SKM-1 (cell line): ENCODE measurements around the gene KLHDC7B.
A peak's percentile ranks its signal among the peaks of the same experiment; 100 is the strongest.
"Not testable (repeated sequence)": the region's sequence is repeated elsewhere in the genome, so short reads cannot be mapped to it uniquely, and the experiment has no call there.

Experiments
- DNase-seq: peaks from one replicate; lab custom pipeline; 2025; ENCODE audit not compliant: unreplicated experiment; lab: John Stamatoyannopoulos, UW

Gene KLHDC7B

GRCh38 chr22:50517495-50518260, 28.0 kb upstream of the KLHDC7B start:
- no peak for DNase-seq

- DNase-seq, result no peak
Measured at GRCh38 chr22:50518606-50519005, 27.1 kb upstream of the KLHDC7B start.

GRCh38 chr22:50519151-50519550, 26.5 kb upstream of the KLHDC7B start:
- no peak for DNase-seq

GRCh38 chr22:50520184-50520583, 25.5 kb upstream of the KLHDC7B start:
- DNase-seq, result not testable (repeated sequence)

GRCh38 chr22:50520826-50521453, 24.8 kb upstream of the KLHDC7B start:
- DNase-seq, result no peak

- no peak for DNase-seq
Measured at GRCh38 chr22:50521710-50522109, 24.0 kb upstream of the KLHDC7B start.

GRCh38 chr22:50522208-50522805, 23.4 kb upstream of the KLHDC7B start:
- no peak for DNase-seq

- DNase-seq, result no peak
Measured at GRCh38 chr22:50522806-50523438, 22.8 kb upstream of the KLHDC7B start.

- DNase-seq, result no peak
Measured at GRCh38 chr22:50523458-50523805, 22.3 kb upstream of the KLHDC7B start.

GRCh38 chr22:50523806-50524675, 21.7 kb upstream of the KLHDC7B start:
- DNase-seq, result no peak

- no peak for DNase-seq
Measured at GRCh38 chr22:50524676-50525103, 21.0 kb upstream of the KLHDC7B start.

- DNase-seq, result peak; percentile 92
Measured at GRCh38 chr22:50525104-50525857, 20.4 kb upstream of the KLHDC7B start, which contains the start of gene SCO2. TSS of gene SCO2 (minus strand) at chr22:50525598. CDS start at chr22:50524411, 1,187 bp downstream.

GRCh38 chr22:50525858-50526107, 19.9 kb upstream of the KLHDC7B start:
- DNase-seq, result no peak

- peak; percentile 58 for DNase-seq
Measured at GRCh38 chr22:50526108-50526833, 19.4 kb upstream of the KLHDC7B start.

- peak; percentile 58 for DNase-seq
Measured at GRCh38 chr22:50526834-50527801, 18.6 kb upstream of the KLHDC7B start.

GRCh38 chr22:50527921-50528681, 17.6 kb upstream of the KLHDC7B start:
- DNase-seq, result no peak

GRCh38 chr22:50528682-50529415, 16.9 kb upstream of the KLHDC7B start:
- no peak for DNase-seq
